ENCODE measurements around the gene TRAF2. TPM values are rescaled to one million over a fixed set of nuclear protein-coding genes. Genes with fewer than 3 reads are reported as not detected.

Gene TRAF2
- total and polyA plus RNA-seq, 2 of the 13 experiments (the other 11 are each of a cell fraction or from before 2014, with no cell fraction given): 12.4 to 13.6 TPM

- TF ChIP-seq HNF1B (CRISPR knock-in tag; IDR thresholded peaks at IDR 0.05) (peak; percentile 70; the same call in 1 of the 2 replicates), YEATS4 (CRISPR knock-in tag; IDR thresholded peaks at IDR 0.05; ENCODE audit: borderline replicate concordance) (0 out of 2 replicates have a peak, but pooled peaks have one; percentile 24), ZNF121 (CRISPR knock-in tag; IDR thresholded peaks at IDR 0.05) (no peak), ZNF18 (CRISPR knock-in tag; IDR thresholded peaks at IDR 0.05; ENCODE audit: insufficient replicate concordance) (peak; percentile 61), ZNF407 (CRISPR knock-in tag; IDR thresholded peaks at IDR 0.05; ENCODE audit: not compliant biosample characterization) (peak; percentile 20), LBX2 (CRISPR knock-in tag; IDR thresholded peaks at IDR 0.05; ENCODE audit: borderline replicate concordance) (no peak), ZUFSP (CRISPR knock-in tag; IDR thresholded peaks at IDR 0.05; ENCODE audit: borderline replicate concordance) (no peak), ZBTB7B (CRISPR knock-in tag; IDR thresholded peaks at IDR 0.05) (peak; percentile 58; the same call in 1 of the 2 replicates), HOXA5 (CRISPR knock-in tag; IDR thresholded peaks at IDR 0.05) (no peak), ZNF431 (CRISPR knock-in tag; IDR thresholded peaks at IDR 0.05; ENCODE audit: borderline replicate concordance, low read depth) (no peak), MTA1 (CRISPR knock-in tag; IDR thresholded peaks at IDR 0.05; ENCODE audit: borderline replicate concordance) (peak; percentile 65), U2AF2 (IDR thresholded peaks at IDR 0.05; ENCODE audit: low read depth, low read length) (no peak)
Measured at GRCh38 chr9:136886610-136887597, 588 bp downstream of the TRAF2 start (continued).
